CD14-positive monocyte (primary cell): ENCODE data around the gene PNPLA7. TPM values are rescaled to one million over a fixed set of nuclear protein-coding genes. Genes with fewer than 3 reads are reported as not detected.

Source experiments
- DNase-seq, 3 donors: peaks; one replicate each; pipeline ENCODE4 v3.0.0-alpha.2; 2011 to 2022
- H2AFZ ChIP-seq: 2 replicates; pipeline ENCODE4 v1.6.0; 2012; ENCODE audit warnings: mild to moderate bottlenecking, low read depth, low read length, inconsistent platforms; ENCODE audit not compliant: insufficient read depth, poor library complexity, severe bottlenecking
- H3K27ac ChIP-seq, 2 donors: 1 replicate in 1 of 2; 2 replicates in 1 of 2; pipeline ENCODE4 v1.5.1; 2012 to 2013; ENCODE audit warnings: low read length in 2 of 2, control low read depth in 1 of 2, inconsistent platforms in 1 of 2, low read depth in 1 of 2, mild to moderate bottlenecking in 1 of 2
- H3K27me3 ChIP-seq, 2 donors: one replicate each; pipeline versions ENCODE4 v1.6.0 to v1.6.1; 2011 to 2013; ENCODE audit warnings: low read length in 2 of 2; ENCODE audit not compliant: control insufficient read depth in 2 of 2, insufficient read depth in 2 of 2
- H3K36me3 ChIP-seq, 2 donors: replicated peaks in 1 of 2; 1 replicate in 1 of 2; 2 replicates in 1 of 2; pipeline versions ENCODE4 v1.5.1 to v1.6.1; 2012 to 2013; ENCODE audit warnings: low read length in 2 of 2, control low read depth in 1 of 2, inconsistent platforms in 1 of 2, mild to moderate bottlenecking in 1 of 2; ENCODE audit not compliant: insufficient read depth in 2 of 2, control insufficient read depth in 1 of 2
- H3K4me1 ChIP-seq, 2 donors: 1 replicate in 1 of 2; 2 replicates in 1 of 2; pipeline versions ENCODE4 v1.5.1 to v1.6.1; 2012 to 2013; ENCODE audit warnings: low read length in 2 of 2, control low read depth in 1 of 2, inconsistent platforms in 1 of 2, mild to moderate bottlenecking in 1 of 2, moderate library complexity in 1 of 2; ENCODE audit not compliant: insufficient read depth in 2 of 2, control insufficient read depth in 1 of 2
- H3K4me2 ChIP-seq: replicated peaks from 2 replicates; pipeline ENCODE3; 2012; ENCODE audit warnings: low read length, moderate library complexity, mild to moderate bottlenecking; ENCODE audit not compliant: poor library complexity, severe bottlenecking; ENCODE audit errors: extremely low read depth
- H3K4me3 ChIP-seq, 3 experiments: fragments of 200-600 bp in 1 of 3; sonication (generic) in 1 of 3; replicated peaks in 1 of 3; 1 replicate in 2 of 3; 2 replicates in 1 of 3; pipeline ENCODE4 v1.5.1; 2011 to 2013; ENCODE audit warnings: low read length in 3 of 3, mild to moderate bottlenecking in 3 of 3, control low read depth in 2 of 3, low read depth in 2 of 3, inconsistent platforms in 1 of 3, moderate library complexity in 1 of 3
- H3K79me2 ChIP-seq: 2 replicates; pipeline ENCODE4 v1.6.0; 2012; ENCODE audit warnings: mild to moderate bottlenecking, control low read depth, inconsistent platforms, low read length, moderate library complexity; ENCODE audit not compliant: insufficient read depth
- H3K9ac ChIP-seq: 2 replicates; pipeline ENCODE4 v1.6.0; 2017; ENCODE audit warnings: low read length, mild to moderate bottlenecking; ENCODE audit not compliant: insufficient read depth, poor library complexity, severe bottlenecking
- H3K9me3 ChIP-seq, 2 donors: replicated peaks in 1 of 2; 1 replicate in 1 of 2; 2 replicates in 1 of 2; pipeline versions ENCODE4 v1.5.1 to v1.6.1; 2012 to 2013; ENCODE audit warnings: low read length in 2 of 2, control low read depth in 1 of 2; ENCODE audit not compliant: control insufficient read depth in 1 of 2, insufficient read depth in 1 of 2
- H4K20me1 ChIP-seq: 2 replicates; pipeline ENCODE4 v1.6.0; 2012; ENCODE audit warnings: mild to moderate bottlenecking, low read length, control low read depth, moderate library complexity; ENCODE audit not compliant: insufficient read depth
- H3K27ac Mint-ChIP-seq, 7 donors: one replicate each; pipeline ENCODE4 v1.8.0; 2020; ENCODE audit warnings: mild to moderate bottlenecking in 7 of 7, mixed read lengths in 7 of 7, moderate library complexity in 6 of 7, inconsistent platforms in 2 of 7
- H3K27me3 Mint-ChIP-seq, 3 donors: one replicate each; pipeline ENCODE4 v1.8.0; 2021 to 2022; ENCODE audit warnings: low read depth in 3 of 3, mild to moderate bottlenecking in 3 of 3, mixed read lengths in 3 of 3, moderate library complexity in 3 of 3, inconsistent platforms in 1 of 3
- H3K36me3 Mint-ChIP-seq, 2 donors: one replicate each; pipeline ENCODE4 v1.8.0; 2020; ENCODE audit warnings: mixed read lengths in 2 of 2, inconsistent platforms in 1 of 2, mild to moderate bottlenecking in 1 of 2
- H3K4me1 Mint-ChIP-seq: one replicate; pipeline ENCODE4 v1.8.0; 2020; ENCODE audit warnings: mild to moderate bottlenecking, mixed read lengths
- H3K4me3 Mint-ChIP-seq, 2 donors: one replicate each; pipeline ENCODE4 v1.8.0; 2020; ENCODE audit warnings: mild to moderate bottlenecking in 2 of 2, mixed read lengths in 2 of 2, moderate library complexity in 1 of 2
- H3K9me3 Mint-ChIP-seq, 7 donors: one replicate each; pipeline ENCODE4 v1.8.0; 2020 to 2022; ENCODE audit warnings: mixed read lengths in 7 of 7, mild to moderate bottlenecking in 6 of 7, moderate library complexity in 6 of 7, inconsistent platforms in 2 of 7
- WGBS: methylation state at CpG from one replicate; pipeline ENCODE4 v1.1.5; 2013; ENCODE audit warnings: missing lambda C conversion rate; ENCODE audit not compliant: insufficient coverage; 5-methylcytosine and 5-hydroxymethylcytosine counted together
- intact Hi-C, 2 donors: fragments of 100-400 bp; cut with micrococcal nuclease; formaldehyde crosslinking; loops; one replicate each; pipeline versions ENCODE4 v1.15.0 to v1.15.1; 2023
- polyA plus RNA-seq, 3 donors: library from polyadenylated mRNA; depleted of rRNA in 1 of 3; unstranded in 2 of 3; stranded (reverse) in 1 of 3; fragments of 300-500 nt in 2 of 3; fragments of >200 nt in 1 of 3; fragmentation: Illumina TruSeq in 2 of 3; gene quantifications; 1 replicate in 2 of 3; 2 replicates in 1 of 3; pipeline ENCODE4 v1.2.3, GENCODE V29; 2012 to 2021
- TF ChIP-seq, protein P1 (sequence below): fragments of 200-600 bp; IDR thresholded peaks from one replicate; pipeline ENCODE4 v1.8.0; 2022; ENCODE audit warnings: antibody characterized with exemption, mild to moderate bottlenecking

The PNPLA7 gene
- polyA plus RNA-seq, 3 donors: 0.10 to 1.1 (median 0.14) TPM

DNA sequence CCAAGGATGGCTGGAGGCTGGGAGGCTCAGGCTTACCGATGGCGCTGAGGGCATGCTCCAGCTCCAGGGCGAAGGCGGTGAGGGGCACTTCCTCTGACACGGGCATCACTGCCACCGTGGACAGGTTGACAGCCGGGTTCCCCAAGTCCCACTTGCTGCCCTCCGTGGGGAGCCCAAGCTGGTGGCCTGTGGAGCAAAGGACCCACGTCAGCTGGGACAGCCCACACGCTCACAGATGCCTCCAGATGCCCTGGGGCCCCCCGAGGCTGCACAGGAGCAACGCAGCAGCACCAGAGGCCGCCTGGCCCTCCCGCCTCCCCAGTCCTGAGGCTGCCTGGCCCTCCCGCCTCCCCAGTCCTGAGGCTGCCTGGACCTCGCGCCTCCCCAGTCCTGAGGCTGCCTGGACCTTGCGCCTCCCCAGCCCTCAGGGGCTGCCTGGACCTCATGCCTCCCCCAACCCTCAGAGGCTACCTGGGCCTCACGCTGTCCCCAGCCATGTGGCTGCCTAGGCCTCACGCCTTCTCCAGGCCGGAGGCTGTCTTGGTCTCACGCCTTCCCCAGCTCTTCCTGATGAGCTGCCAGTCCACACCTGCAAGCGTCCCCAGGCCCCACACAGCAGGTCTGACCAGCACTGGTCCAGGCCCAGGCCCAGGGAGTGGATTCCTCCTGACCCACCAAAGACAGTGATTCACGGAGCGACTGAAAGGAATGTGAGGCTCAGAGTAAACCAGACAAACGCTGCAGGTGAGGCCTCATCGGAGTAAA is 65.5 kb downstream of the PNPLA7 start:
- Histone ChIP-seq H3K27ac (no peak overlapping the region), H3K9me3 (no peaks in the 10 kb centered on the region), H3K79me2 (no peaks in the 10 kb centered on the region), H3K36me3 (no peaks in the 10 kb centered on the region), H3K4me3 (no peak overlapping the region), H4K20me1 (no peaks in the 10 kb centered on the region), H3K27me3 (no peaks in the 10 kb centered on the region), H3K4me1 (peaks cover 11 to 14% of the 10 kb centered on the region in 2 donors), H3K9ac (no peak overlapping the region), H2AFZ (no peak overlapping the region), H3K4me2 (no peak overlapping the region)
- Mint-ChIP-seq H3K4me3 (no peak overlapping the region), H3K4me1 (peaks cover 14% of the 10 kb centered on the region), H3K9me3 (peaks cover 0 to 2% (median 0%) of the 10 kb centered on the region in 7 donors), H3K36me3 (no peaks in the 10 kb centered on the region), H3K27ac (no peak overlapping the region), H3K27me3 (peaks cover 0 to 7% (median 0%) of the 10 kb centered on the region in 3 donors)
- WGBS: 93% methylated on average over 27 of the region's 27 CpGs
- no peak for DNase-seq
- intact Hi-C loops: no loop called here
- TF ChIP-seq, protein P1, sequence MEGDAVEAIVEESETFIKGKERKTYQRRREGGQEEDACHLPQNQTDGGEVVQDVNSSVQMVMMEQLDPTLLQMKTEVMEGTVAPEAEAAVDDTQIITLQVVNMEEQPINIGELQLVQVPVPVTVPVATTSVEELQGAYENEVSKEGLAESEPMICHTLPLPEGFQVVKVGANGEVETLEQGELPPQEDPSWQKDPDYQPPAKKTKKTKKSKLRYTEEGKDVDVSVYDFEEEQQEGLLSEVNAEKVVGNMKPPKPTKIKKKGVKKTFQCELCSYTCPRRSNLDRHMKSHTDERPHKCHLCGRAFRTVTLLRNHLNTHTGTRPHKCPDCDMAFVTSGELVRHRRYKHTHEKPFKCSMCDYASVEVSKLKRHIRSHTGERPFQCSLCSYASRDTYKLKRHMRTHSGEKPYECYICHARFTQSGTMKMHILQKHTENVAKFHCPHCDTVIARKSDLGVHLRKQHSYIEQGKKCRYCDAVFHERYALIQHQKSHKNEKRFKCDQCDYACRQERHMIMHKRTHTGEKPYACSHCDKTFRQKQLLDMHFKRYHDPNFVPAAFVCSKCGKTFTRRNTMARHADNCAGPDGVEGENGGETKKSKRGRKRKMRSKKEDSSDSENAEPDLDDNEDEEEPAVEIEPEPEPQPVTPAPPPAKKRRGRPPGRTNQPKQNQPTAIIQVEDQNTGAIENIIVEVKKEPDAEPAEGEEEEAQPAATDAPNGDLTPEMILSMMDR: no peak

- peak overlapping the region in 1 of 2 donors; percentile 75 for H3K4me3 Mint-ChIP-seq
- H3K36me3 Mint-ChIP-seq: no peaks in the 10 kb centered on the region
- peaks cover 11 to 14% of the 10 kb centered on the region in 2 donors for H3K4me1 ChIP-seq
- H3K27ac ChIP-seq: peak overlapping the region in 1 of 2 donors; percentile 20
- peaks cover 0 to 5% (median 2%) of the 10 kb centered on the region in 3 donors for H3K27me3 Mint-ChIP-seq
- peaks cover 0 to 4% (median 0%) of the 10 kb centered on the region in 7 donors for H3K9me3 Mint-ChIP-seq
- DNase-seq: peak; percentile 42 to 77 (median 62)
- H3K79me2 ChIP-seq: no peaks in the 10 kb centered on the region
- peak overlapping the region in 5 of 7 donors; percentile 20 to 81 (median 42) for H3K27ac Mint-ChIP-seq
- H3K4me2 ChIP-seq: peak overlapping the region; percentile 45
- peak overlapping the region; percentile 73 for H2AFZ ChIP-seq
- no peaks in the 10 kb centered on the region for H3K27me3 ChIP-seq
- H3K36me3 ChIP-seq: no peaks in the 10 kb centered on the region
- WGBS: 46% methylated on average over 23 of the region's 26 CpGs
- peak overlapping the region; percentile 27 for H3K9ac ChIP-seq
- TF ChIP-seq, protein P1: no peak
- H4K20me1 ChIP-seq: no peaks in the 10 kb centered on the region
- H3K9me3 ChIP-seq: no peaks in the 10 kb centered on the region
- H3K4me3 ChIP-seq: peak overlapping the region in 1 of 3 experiments; percentile 31
- H3K4me1 Mint-ChIP-seq: peaks cover 14% of the 10 kb centered on the region
- intact Hi-C loops: no loop called here
Measured at GRCh38 chr9:137482094-137482781, 68.0 kb downstream of the PNPLA7 start.
